Measurements from ENCODE around the gene CIITA.
A peak's percentile ranks its signal among the peaks of the same experiment; 100 is the strongest.
"Not testable (repeated sequence)": the region's sequence is repeated elsewhere in the genome, so short reads cannot be mapped to it uniquely, and the experiment has no call there.

CIITA gene

DNA sequence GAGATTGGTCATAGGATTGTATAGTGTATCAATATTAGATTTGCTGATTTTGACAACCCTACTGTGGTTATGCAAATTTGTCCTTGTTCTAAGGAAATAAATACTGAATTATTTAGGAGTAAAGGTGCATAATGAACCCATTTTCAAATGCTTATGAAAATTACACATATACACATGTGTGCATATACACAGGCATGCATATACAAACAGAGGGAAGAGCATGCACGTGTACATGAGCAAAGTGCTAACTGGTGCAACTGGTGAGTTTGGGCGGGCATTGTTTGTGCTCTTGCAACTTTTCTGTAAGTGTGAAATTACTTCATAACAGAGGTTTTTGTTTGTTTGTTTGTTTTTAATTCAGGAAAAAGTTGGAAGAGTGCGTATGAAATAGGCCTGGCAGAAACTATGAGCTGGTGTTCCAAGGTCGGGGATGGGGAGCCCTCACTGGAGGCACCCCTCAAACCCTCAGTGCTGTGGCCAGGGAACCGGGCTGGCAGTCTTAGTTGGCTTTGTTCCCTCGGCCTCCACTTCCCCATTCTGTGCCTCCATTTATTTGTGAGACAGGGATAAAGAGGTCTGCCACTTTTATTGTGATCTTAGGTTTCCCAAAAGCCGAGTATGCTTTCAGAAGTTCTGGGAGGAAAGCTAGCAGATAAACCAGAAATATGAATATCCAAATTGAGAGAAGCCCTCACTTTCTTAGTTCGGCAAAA is 59.4 kb downstream of the CIITA start:
- DNase-seq = no peak

DNA sequence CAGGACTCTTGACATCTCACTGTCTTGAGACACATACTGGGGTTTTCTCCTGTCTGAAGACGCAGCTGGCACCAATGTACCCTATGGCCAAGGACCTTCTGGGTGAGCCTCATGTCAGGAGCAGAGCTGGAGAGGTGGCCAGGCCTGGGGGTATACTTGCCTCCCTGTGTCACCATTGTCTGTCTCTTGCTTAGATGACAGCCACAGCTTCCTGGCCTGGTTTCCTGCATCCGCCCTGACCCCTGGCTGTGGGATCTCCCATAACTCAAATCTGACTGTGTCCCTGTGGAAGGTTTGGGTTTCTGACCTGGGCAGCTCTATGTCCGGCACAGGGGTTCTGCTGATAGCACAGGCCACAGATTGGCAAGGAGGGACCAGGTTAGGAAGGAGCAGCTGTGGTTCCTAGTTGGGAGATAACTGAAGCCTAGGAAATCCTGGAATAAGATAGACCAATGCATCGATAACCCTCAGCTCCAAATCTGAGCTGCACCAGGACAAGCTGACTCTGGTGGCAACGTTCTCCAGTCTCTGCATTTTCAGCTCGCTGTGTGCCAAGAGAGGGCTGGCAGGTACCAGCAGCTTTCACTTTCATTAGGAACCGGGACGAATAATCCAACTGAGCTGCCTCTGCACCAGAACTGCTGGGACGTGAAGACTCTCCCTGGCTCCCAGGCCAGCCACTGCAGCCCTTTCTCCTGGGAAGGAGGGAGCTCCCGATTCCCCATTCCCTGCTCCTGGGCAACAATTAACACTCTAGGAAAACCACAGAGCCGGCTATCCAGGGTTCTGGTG is 60.3 kb downstream of the CIITA start:
- DNase-seq = no peak

DNA sequence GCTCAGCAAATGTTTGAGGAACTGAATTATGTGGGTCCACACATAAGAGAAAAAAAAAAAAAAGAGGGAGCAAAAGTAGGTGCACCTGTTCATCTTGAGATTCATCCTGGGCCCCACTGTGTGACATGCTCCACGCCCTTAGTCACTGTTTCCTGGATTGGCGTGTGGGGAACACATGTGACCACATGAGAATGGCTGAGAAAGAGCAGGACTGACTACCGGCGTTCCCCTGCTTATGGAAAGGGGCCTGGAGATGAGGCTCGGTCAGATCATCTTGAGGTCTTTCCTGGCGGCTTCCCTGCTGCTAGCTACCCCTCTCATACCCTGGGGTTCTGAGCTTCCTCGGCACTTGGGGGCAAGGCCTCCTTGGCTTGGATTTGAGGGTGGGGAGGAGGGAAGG is 61.3 kb downstream of the CIITA start:
- no peak for DNase-seq

DNA sequence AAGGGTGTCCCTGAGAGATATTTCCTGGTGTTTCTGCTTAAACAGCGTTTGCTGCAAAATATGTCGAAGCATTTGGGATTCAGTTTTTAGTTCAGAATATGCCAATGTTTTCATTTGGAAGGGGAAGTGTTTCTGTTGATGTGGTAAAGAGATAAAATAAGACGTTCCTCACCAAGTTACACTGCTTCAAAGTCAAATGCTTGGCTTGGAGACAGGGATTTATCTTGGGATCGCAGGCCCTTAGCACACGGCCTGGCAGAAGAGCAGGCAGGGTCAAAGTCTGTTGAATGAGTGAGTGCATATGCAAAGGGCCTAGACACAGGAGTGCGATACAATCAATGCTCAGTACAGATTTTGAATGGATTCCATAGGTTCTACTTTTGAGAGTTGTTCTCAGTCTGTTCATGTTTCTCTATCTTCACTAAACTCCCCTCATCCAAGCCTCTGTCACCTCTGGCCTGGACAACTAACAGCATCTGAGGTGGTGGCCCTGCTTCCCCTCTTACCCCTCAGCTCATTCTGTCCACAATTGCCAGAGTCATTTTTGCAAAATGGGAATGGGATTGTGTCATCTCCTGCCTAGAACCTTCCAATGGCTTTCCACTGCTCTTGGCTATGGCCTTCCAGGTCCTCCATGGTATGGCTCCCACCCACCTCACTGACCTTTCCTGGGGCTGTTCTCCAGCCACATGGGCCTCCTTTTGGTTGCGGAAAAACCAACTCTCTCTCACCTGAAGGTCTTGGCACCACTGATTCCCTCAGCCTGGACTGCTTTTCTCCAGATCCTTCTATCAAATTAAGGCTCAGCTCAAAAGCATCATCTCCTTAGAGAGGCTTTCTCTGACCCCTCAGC is 62.0 kb downstream of the CIITA start:
- DNase-seq = no peak

DNA sequence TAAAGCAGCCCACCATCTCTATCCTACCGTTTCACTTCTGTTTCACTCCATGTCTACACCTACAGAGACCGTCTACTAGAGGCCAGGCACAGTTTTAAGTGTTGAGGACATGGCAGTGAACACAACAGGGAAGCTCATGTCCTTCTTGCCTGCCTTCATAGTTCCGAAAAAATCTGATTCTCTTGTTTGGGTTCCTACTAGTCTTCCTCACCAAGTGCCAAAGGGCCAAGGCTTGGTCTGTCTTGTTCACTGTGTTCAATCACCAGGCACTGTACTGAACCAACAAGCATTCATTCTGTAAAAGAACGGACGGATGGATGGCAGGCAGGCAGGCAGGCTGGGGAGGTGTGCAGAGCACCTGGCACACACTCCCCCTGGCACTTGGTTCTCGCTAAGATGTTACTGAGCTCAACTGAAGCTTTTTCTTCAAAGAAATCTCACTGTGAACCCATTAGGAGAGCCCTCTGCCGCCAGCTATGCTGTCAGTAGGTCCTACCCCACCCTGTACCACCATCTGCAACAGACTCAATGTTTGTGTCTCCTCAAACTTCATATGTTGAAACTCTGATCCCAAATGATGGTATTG is 62.7 kb downstream of the CIITA start:
- DNase-seq = no peak

DNA sequence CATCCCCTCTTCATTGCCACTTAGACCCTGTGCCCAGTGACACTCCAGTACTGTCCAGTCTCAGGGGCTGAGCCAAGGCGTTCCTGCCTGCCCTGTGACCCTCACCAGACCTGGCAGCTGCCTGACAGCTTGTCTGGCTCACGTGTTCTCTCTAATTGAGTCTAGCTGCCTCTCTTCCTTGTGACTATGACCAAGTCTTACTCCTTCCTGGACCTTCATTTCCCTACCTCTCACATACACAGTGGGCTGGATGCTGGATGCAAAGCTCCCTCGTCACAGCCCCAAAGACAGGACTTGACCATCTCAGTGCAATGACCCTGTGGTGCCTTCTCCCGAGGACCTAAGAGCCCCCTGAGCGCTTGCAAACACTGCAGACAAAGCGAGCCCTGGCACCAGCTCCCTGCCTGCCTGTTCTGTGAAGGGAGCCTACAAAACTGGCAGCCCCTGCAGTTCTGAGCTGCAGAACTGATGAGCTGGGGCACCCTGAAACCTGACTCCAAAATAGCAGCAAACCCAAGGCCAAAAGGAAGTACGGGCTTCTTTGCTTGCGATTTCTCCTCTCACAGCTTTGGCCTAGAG is 63.6 kb downstream of the CIITA start:
- DNase-seq = no peak

DNA sequence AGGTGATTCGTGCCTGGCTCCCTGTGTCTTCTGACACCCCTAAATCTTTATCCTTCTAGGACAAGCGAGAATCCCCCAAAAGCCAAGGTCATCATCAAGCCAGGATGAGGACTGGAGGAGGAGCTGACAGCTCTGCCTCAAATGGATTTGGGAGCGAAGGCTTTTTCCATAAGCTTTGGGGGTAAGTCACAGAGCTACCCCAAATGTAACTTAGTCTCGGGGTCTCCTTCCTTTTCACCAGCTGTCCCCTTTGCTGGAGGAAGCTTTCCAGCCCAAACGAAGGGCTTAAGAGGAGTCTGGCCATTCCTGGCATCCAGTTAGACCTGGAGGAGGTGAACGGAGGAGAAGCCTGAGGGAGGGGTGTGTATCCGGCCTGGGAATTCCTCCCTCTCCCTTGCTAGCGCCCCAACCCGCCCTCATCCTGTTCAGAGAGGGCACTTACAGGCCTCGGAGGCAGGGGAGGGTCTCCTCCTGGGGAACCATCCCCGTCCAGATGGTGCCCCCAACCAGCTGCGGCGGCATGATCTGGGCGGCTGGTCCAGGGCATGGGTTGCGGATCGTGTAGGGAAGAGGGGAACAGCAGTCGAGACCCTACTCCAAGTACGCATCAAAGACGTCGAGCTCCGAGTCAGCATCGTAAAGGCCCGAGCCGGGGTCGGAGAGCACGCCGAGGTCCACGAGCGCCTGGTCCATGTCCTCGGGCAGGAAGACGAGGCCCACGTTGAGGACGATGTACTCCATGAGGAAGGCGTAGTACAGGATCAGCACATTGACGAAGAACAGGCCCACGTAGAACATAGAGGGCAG is 64.3 kb downstream of the CIITA start:
- DNase-seq = no peak

DNA sequence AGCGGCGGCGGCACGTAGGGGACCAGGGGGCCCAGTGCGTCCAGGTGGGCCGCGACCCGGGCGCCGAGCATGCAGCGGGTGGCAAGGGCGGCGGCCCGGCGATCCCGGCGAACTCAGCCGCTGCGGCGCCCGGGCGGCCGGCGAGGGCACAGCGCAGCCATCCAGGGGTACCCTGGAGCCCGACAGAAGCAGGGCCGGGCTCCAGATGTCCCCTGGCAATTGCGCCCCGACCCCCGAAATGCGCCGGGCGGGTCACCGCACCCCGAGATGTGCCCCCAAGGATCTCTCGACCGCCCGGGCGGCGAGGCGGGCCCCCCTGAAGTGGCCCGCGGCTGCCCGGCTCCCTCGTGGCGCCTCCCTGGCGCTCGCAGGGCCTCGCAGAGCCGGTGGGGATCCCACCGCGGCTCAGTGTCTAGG is 64.9 kb downstream of the CIITA start:
- DNase-seq = not testable (repeated sequence)

DNA sequence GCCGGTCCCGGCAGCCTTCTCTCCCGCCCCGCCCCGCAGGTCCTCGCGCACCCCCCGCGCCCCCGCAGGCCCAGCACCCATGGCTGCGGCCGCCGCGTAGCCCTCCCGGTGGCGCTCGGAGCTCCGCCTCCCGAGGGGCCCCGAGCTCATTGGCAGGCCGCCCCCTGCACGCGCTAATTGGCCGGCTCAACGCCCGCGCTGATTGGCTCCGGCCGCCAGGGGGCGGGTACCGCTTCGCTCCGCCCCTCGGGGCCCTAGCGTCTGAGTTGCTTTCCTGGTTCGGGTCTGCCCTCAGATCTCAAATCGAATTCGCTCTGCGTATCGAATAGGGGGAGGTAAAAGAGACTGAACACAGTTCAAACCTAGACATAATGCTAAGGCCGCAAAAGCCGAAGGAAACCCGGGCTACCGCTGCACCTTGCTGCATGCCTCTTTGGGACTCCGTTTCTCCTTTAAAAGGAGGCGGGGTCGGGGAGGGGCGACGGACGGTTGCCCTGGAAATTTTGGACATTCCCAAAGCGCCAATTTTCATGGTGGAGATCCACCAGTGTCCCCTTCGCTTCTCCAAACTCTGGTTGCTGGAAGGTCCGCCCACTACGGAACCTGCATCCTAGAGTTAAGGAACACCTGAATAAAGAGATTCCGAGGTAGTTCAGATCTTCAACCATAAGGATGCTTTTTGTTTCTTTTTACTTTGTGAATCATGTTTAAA is 65.5 kb downstream of the CIITA start, which contains the start of gene DEXI:
TSS of gene DEXI (minus strand) at position 117 of the 712 bp plus-strand sequence. CDS start 463 bp downstream, outside the sequence.
- DNase-seq = peak; percentile 55

DNA sequence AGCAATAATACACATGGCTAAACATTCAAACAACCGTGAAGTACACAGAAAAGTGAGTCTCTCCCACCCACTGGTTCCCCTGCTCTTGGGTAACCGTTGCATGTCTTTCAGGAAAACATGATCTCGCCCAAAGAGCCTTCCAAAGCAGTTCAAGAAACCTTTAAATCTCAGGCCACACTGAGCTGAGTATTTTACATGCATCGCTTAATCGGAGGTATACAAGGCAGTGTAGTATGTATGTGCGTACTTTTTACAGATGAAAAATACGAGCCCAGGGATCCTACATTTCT is 66.0 kb downstream of the CIITA start:
- no peak for DNase-seq

DNA sequence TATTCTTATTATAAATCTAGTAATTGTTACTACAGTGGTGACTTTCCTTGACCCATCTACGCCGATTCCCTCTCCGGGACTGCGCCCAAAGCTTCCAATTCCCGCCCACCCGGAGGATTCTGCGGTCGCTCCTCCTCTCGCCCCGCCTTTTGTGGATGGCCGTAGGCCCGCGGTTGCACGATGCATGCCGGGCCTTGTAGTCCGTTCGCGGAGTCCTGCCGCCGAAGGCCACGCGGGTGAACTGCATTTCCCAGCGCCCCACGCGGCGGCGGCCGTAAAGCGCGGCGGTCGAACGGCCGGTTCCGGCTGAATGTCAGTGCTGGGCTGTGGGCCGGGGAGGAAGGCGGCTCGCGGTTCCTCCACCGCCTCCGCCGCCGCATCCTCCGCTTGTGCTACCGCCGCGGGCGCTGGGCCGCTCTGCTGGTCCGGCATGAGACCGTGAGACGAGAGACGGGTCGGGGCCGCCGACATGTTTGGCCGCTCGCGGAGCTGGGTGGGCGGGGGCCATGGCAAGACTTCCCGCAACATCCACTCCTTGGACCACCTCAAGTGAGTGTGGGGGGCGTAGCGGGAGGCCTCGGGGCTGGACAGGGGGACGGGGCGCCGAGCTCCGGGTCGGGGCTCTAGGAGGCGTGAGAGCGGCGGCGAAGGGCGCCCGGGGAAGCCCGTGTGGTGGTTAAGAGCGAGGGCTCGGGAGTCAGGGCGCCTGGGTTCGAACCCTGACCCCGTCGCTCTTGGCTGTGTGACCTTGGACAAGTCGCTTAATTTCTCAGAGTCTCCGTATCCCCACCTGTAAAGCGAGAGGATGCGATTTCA is 67.5 kb downstream of the CIITA start, which contains the start of gene CLEC16A:
TSS of gene CLEC16A (plus strand) at position 316 of the 816 bp plus-strand sequence. CDS start at position 470, 154 bp downstream.
- peak; percentile 78 for DNase-seq

DNA sequence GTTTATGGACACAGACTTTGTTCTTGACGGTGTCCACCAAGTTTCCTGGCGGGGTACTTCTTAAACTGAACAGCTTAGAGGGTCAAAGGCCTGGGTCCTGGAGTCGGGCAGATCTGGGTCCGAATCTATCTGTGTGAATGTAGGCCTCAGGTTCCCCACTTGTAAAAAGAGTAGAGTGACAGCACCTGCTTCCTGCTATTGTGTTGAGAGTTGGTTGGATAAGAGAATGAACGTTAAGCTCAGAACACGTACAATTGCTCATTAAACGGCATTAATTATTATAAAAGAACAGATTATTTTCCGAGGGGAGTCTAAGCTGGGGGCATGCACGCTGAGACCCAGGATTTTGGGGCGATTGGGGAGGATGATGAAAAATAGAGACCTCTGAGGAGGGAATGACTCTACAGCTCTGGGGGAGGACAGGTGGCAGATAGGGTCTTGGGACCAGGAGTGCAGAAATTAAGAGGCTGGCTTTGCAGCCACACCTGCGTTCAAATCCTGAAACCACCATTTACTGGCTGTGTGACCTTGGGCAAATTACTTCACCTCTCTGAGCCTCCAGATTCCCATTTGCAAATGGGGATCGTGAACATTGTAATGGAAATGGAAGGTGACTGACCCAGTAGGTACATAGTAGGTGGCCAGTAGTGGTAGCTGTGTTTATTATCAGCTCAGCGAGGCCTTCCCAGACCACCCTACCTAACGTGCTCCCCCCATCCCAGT is 68.2 kb downstream of the CIITA start:
- DNase-seq = no peak

DNA sequence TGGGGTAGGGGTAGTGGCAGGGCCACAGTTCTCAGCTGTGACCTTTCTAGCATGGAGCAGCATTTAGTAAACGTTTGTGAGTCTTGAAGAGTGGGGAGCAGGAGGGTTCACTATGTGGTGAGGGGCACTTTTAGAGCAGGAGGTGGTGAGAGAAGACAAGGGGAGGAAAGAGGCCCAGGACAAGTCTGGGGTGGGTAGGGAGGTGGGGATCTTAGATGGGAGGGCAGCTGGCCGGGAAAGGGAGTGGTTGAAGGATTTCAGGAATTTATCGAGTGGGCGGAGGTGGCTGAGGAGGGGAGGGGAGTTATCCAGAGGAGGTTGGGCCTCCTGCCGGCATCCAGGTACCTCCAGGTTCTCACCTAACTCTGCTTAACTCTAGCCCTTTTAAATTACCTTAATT is 69.3 kb downstream of the CIITA start:
- DNase-seq = no peak

DNA sequence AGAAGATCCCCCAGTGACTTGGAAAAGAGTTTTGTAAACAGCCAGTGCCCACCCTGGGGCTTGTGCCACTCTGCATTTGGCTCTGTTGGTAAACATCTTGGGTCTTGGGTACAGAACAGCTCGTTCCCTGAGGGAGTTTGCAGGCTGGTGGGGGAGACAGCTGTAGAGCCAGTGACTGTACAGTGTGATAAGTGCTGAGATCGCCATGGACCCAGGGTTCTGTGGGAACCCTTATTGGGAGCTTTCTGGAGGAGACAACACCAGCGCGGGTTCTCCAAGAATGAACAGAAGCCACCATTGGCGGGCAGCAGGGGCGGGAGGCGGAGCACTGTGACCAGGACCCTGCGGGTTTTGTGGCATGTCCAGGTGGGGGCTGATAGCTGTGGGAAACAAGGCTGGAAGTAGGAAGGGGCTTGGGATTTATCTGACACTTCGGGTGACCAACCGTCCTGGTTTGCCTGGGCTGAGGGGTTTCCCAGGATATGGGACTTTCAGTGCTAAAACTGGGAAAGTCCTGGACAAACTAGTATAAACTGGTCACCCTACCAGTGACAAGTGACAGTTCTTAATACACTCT is 70.3 kb downstream of the CIITA start:
- no peak for DNase-seq

DNA sequence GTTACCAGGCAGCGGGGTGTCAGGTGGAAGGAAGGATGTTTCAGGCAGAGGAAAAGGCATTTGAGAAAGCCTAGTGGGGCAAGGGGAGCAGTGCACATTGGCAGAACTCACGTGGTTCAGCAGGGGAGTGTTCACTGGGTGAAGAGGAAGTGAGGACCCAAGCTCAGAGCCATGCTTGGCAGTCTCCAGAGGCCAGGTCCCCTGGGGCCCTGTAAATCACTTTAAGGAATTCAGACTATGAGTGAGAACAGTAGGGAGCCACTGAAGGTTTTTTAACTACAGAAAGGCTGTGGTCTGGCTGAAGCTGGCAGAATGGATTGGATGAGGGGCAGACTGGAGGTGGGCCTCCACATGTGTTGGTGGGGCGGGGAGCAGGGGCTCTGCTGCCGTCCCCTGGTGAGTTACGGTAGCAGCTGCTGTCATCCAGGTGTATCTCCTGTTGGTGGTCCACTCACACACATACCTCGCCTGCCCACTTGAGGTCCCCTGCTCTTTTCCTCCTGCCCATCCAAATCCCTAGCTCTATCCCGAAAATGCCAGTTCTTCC is 72.5 kb downstream of the CIITA start:
- no peak for DNase-seq

DNA sequence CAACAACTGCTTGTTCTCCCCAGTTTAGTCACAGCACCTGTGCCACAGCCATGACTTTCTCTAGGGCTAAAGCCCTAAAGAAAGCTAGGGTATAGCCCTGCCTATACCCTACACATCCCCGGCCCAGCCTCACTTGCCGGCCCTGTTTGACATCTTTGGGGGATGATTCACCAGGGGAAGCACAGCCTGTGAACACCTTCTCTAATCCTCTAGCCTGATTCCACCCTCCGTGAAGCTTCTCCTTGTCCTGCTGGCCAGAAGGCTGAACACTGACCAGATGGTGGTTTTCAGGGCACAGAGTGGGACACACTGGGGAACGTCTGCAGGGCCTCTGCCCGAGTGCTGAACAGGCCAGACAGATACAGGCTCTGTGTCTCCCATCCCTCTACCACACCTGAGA is 73.4 kb downstream of the CIITA start:
- peak; percentile 45 for DNase-seq

DNA sequence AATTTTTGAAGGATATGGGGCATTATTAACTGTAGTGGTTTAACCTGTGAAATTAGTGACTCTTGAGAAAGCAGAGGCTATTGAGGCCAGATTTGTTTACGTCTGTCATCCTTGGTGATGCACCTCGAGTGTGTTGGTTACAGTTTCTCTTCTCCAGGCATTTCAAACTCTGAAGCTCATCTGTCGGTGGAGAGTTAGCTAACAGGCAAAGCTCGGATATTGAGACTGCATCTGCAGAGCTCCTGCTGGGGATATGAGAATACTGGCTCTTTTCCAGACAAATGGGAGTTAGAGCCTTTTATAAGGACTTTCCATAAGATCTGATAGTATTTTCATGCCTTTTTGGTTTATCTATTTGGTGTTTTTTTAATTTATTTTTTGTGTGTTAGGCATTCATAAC is 74.0 kb downstream of the CIITA start:
- no peak for DNase-seq

DNA sequence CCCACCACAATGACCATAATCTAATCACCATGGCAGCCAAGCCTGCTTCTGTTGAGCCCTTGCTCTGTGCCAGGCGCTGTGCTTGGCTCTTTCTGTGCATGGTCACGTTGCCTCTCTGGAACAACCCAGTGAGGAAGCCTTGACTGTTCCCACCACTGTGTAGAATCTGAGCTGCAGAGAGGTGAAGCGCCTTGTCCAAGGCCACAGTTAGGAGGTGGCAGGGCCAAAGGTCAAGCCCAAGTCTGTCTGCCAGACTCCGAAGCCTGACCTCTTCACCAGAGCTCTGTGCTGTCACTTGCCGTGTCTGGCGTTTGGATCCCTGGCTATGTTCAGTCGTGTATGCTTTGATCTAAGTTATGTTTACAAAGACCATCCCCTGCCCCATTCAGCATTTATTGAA is 77.9 kb downstream of the CIITA start:
- DNase-seq = no peak
